Activated gamma-delta T cell treated with anti-CD3 and anti-CD28 coated beads, Interleukin-2, amount 50 U/mL, for 16 hours (primary cell): ENCODE data around the gene GCK.

Source experiments
- DNase-seq: peaks from one replicate; pipeline ENCODE4 v3.0.0-alpha.2; 2020; ENCODE audit warnings: low read depth

GCK gene

GRCh38 chr7:44116789-44117666 is 72.2 kb downstream of the GCK start:
- DNase-seq, result no peak

- DNase-seq, result no peak
Observed at GRCh38 chr7:44116087-44116788, 73.0 kb downstream of the GCK start.

- DNase-seq, result no peak
Observed at GRCh38 chr7:44114586-44115310, 74.5 kb downstream of the GCK start.

GRCh38 chr7:44113764-44114354 is 75.4 kb downstream of the GCK start:
- no peak for DNase-seq

- no peak for DNase-seq
Observed at GRCh38 chr7:44112997-44113763, 76.1 kb downstream of the GCK start.

- DNase-seq, result no peak
Observed at GRCh38 chr7:44112231-44112996, 76.8 kb downstream of the GCK start.

GRCh38 chr7:44111761-44112160 is 77.5 kb downstream of the GCK start:
- DNase-seq, result no peak

GRCh38 chr7:44110719-44111635 is 78.3 kb downstream of the GCK start:
- DNase-seq, result no peak

GRCh38 chr7:44109991-44110390 is 79.2 kb downstream of the GCK start:
- no peak for DNase-seq

- no peak for DNase-seq
Observed at GRCh38 chr7:44108768-44109750, 80.2 kb downstream of the GCK start.

- no peak for DNase-seq
Observed at GRCh38 chr7:44107961-44108767, 81.1 kb downstream of the GCK start.

- DNase-seq, result no peak
Observed at GRCh38 chr7:44107116-44107960, 81.9 kb downstream of the GCK start.

GRCh38 chr7:44106311-44107065 is 82.8 kb downstream of the GCK start:
- no peak for DNase-seq

GRCh38 chr7:44105832-44106231 is 83.4 kb downstream of the GCK start:
- DNase-seq, result no peak

- DNase-seq, result no peak
Observed at GRCh38 chr7:44104860-44105771, 84.1 kb downstream of the GCK start.
